Sigmoid colon (tissue), 4 donors: ENCODE measurements around the gene RPS6KA2.

Experiments
- EP300 ChIP-seq, 4 donors: sonication (generic); formaldehyde crosslinking; IDR thresholded peaks; one replicate each; pipeline ENCODE4 v1.6.1; 2017; ENCODE audit warnings: antibody characterized with exemption in 4 of 4
- POLR2A ChIP-seq, 2 donors: fragments of 450-650 bp; IDR thresholded peaks; one replicate each; pipeline ENCODE4 v1.6.1; 2016; ENCODE audit warnings: antibody characterized with exemption in 2 of 2, mild to moderate bottlenecking in 2 of 2, moderate library complexity in 2 of 2
- POLR2AphosphoS5 ChIP-seq, 4 donors: sonication (generic); formaldehyde crosslinking; IDR thresholded peaks; one replicate each; pipeline ENCODE4 v1.6.1; 2017; ENCODE audit warnings: antibody characterized with exemption in 4 of 4
- TF ChIP-seq, protein P1 (sequence below), 4 experiments: fragments of 450-650 bp in 3 of 4; fragments of 200-600 bp in 1 of 4; IDR thresholded peaks; one replicate each; pipeline ENCODE4 v1.5.1; 2016 to 2019; ENCODE audit warnings: antibody characterized with exemption in 4 of 4, mild to moderate bottlenecking in 3 of 4, moderate library complexity in 2 of 4

DNA sequence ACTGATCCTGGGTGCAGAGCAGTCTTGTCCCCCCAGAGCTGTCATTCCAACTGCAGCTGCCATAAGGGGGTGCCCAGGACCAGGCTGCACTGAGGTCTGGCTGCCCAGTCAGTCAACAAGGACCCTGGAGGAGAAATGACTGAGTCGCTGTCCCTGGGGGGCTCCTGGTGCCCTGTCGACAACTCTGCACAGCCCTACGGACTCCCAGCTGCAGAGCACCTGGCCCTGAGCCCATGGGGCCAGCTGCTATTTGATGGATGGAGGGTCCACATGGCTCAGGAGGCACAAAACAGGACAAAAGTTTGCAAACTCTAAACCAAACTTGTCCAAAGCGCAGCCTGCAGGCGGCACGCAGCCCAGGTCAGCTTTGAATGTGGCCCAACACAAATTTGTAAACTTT lies 46.3 kb upstream of the RPS6KA2 start:
- TF ChIP-seq, protein P1, sequence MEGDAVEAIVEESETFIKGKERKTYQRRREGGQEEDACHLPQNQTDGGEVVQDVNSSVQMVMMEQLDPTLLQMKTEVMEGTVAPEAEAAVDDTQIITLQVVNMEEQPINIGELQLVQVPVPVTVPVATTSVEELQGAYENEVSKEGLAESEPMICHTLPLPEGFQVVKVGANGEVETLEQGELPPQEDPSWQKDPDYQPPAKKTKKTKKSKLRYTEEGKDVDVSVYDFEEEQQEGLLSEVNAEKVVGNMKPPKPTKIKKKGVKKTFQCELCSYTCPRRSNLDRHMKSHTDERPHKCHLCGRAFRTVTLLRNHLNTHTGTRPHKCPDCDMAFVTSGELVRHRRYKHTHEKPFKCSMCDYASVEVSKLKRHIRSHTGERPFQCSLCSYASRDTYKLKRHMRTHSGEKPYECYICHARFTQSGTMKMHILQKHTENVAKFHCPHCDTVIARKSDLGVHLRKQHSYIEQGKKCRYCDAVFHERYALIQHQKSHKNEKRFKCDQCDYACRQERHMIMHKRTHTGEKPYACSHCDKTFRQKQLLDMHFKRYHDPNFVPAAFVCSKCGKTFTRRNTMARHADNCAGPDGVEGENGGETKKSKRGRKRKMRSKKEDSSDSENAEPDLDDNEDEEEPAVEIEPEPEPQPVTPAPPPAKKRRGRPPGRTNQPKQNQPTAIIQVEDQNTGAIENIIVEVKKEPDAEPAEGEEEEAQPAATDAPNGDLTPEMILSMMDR (IDR thresholded peaks at IDR 0.05): no peak
- TF ChIP-seq EP300 (IDR thresholded peaks at IDR 0.05) (no peak), POLR2AphosphoS5 (IDR thresholded peaks at IDR 0.05) (no peak), POLR2A (IDR thresholded peaks at IDR 0.05) (no peak)
